Neural crest cell (in vitro differentiated cells): Measurements from ENCODE around the gene BOD1L1. TPM values are rescaled to one million over a fixed set of nuclear protein-coding genes. Genes with fewer than 3 reads are reported as not detected.

ENCODE experiments used
- DNase-seq: peaks from one replicate; pipeline ENCODE4 v3.0.0; 2021; ENCODE audit warnings: low read depth, mixed read lengths, low spot score
- H3K27ac Mint-ChIP-seq: one replicate; pipeline ENCODE4 v1.8.0; 2021; ENCODE audit warnings: mild to moderate bottlenecking, mixed read lengths; ENCODE audit not compliant: unreplicated experiment
- H3K27me3 Mint-ChIP-seq: 2 replicates; pipeline ENCODE4 v1.8.0; 2021; ENCODE audit warnings: low read depth, mild to moderate bottlenecking, mixed read lengths
- H3K36me3 Mint-ChIP-seq: 2 replicates; pipeline ENCODE4 v1.8.0; 2021; ENCODE audit warnings: low read depth, mild to moderate bottlenecking, mixed read lengths
- H3K4me1 Mint-ChIP-seq: 2 replicates; pipeline ENCODE4 v1.8.0; 2021; ENCODE audit warnings: mixed read lengths
- H3K4me3 Mint-ChIP-seq: one replicate; pipeline ENCODE4 v1.8.0; 2021; ENCODE audit warnings: mild to moderate bottlenecking, mixed read lengths
- H3K9me3 Mint-ChIP-seq: 2 replicates; pipeline ENCODE4 v1.8.0; 2021; ENCODE audit warnings: mixed read lengths
- CTCF ChIP-seq: fragments of 200-600 bp; sonication (generic); conservative IDR thresholded peaks from 2 replicates; pipeline ENCODE4 v1.5.0; 2021; ENCODE audit warnings: antibody characterized with exemption, mild to moderate bottlenecking
- total RNA-seq: library from RNA; stranded (reverse); gene quantifications from 2 replicates; pipeline ENCODE4 v1.2.1, GENCODE V29; 2021

Gene BOD1L1
- total RNA-seq, 1 donor from 2014 or later = 27.9 TPM

- no peak overlapping the region for H3K4me3 Mint-ChIP-seq
- H3K27me3 Mint-ChIP-seq = no peaks in the 10 kb centered on the region
- H3K9me3 Mint-ChIP-seq = no peaks in the 10 kb centered on the region
- no peaks in the 10 kb centered on the region for H3K36me3 Mint-ChIP-seq
- DNase-seq = no peak
- no peak overlapping the region for H3K27ac Mint-ChIP-seq
- TF ChIP-seq CTCF = no peak
- H3K4me1 Mint-ChIP-seq = no peaks in the 10 kb centered on the region
These were observed 10.9 kb downstream of the BOD1L1 start for GRCh38 chr4:13616597-13616996.

- no peak for TF ChIP-seq CTCF
- H3K36me3 Mint-ChIP-seq = no peaks in the 10 kb centered on the region
- no peaks in the 10 kb centered on the region for H3K9me3 Mint-ChIP-seq
- no peak overlapping the region for H3K4me3 Mint-ChIP-seq
- DNase-seq = no peak
- H3K4me1 Mint-ChIP-seq = no peaks in the 10 kb centered on the region
- no peaks in the 10 kb centered on the region for H3K27me3 Mint-ChIP-seq
- no peak overlapping the region for H3K27ac Mint-ChIP-seq
These were observed 12.4 kb downstream of the BOD1L1 start for GRCh38 chr4:13615161-13615560.

GRCh38 chr4:13612569-13612968 is 15.0 kb downstream of the BOD1L1 start:
- H3K27ac Mint-ChIP-seq = no peak overlapping the region
- no peak for DNase-seq
- no peak overlapping the region for H3K4me3 Mint-ChIP-seq
- H3K4me1 Mint-ChIP-seq = no peaks in the 10 kb centered on the region
- TF ChIP-seq CTCF = no peak
- H3K9me3 Mint-ChIP-seq = no peaks in the 10 kb centered on the region
- no peaks in the 10 kb centered on the region for H3K27me3 Mint-ChIP-seq
- H3K36me3 Mint-ChIP-seq = no peaks in the 10 kb centered on the region

- no peak for TF ChIP-seq CTCF
- H3K27ac Mint-ChIP-seq = no peak overlapping the region
- H3K36me3 Mint-ChIP-seq = no peaks in the 10 kb centered on the region
- H3K27me3 Mint-ChIP-seq = no peaks in the 10 kb centered on the region
- no peaks in the 10 kb centered on the region for H3K9me3 Mint-ChIP-seq
- H3K4me3 Mint-ChIP-seq = no peak overlapping the region
- no peaks in the 10 kb centered on the region for H3K4me1 Mint-ChIP-seq
- DNase-seq = no peak
These were observed 16.2 kb downstream of the BOD1L1 start for GRCh38 chr4:13611283-13611842.

GRCh38 chr4:13605330-13605729 is 22.2 kb downstream of the BOD1L1 start:
- H3K4me1 Mint-ChIP-seq = peaks cover 3% of the 10 kb centered on the region
- H3K27ac Mint-ChIP-seq = no peak overlapping the region
- TF ChIP-seq CTCF = no peak
- no peak for DNase-seq
- H3K36me3 Mint-ChIP-seq = peaks cover 33% of the 10 kb centered on the region
- no peak overlapping the region for H3K4me3 Mint-ChIP-seq
- no peaks in the 10 kb centered on the region for H3K9me3 Mint-ChIP-seq
- no peaks in the 10 kb centered on the region for H3K27me3 Mint-ChIP-seq
